K562 (cell line): ENCODE measurements around the gene TSSK2. TPM values are rescaled to one million over a fixed set of nuclear protein-coding genes. Genes with fewer than 3 reads are reported as not detected.

Experiments
- ELF2 ChIP-seq: fragments of 250-450 bp; sonication (Bioruptor Pico); IDR thresholded peaks from 2 replicates; pipeline ENCODE4 v1.5.0; 2021; ENCODE audit warnings: mild to moderate bottlenecking
- ILK ChIP-seq: fragments of 450-650 bp; IDR thresholded peaks from 2 replicates; pipeline ENCODE4 v1.6.1; 2016; ENCODE audit warnings: missing genetic modification characterization, low read depth, mild to moderate bottlenecking, missing compliant biosample characterization, moderate library complexity, borderline replicate concordance
- MCM3 ChIP-seq: fragments of 450-650 bp; IDR thresholded peaks from 2 replicates; pipeline ENCODE4 v1.6.1; 2016
- MCM7 ChIP-seq, 2 experiments: fragments of 450-650 bp; IDR thresholded peaks; 2 replicates each; pipeline ENCODE4 v1.6.1; 2016 to 2018
- MTF1 ChIP-seq: fragments of 250-450 bp; sonication (Bioruptor Pico); IDR thresholded peaks from 2 replicates; pipeline ENCODE4 v1.9.0; 2021; ENCODE audit warnings: moderate library complexity, mild to moderate bottlenecking, inconsistent platforms, borderline replicate concordance
- SAFB ChIP-seq: fragments of 200-400 bp; formaldehyde crosslinking; IDR thresholded peaks from 2 replicates; pipeline ENCODE4 v1.6.1; 2017; ENCODE audit warnings: low read depth, low read length, borderline replicate concordance
- ZNF79 ChIP-seq: fragments of 250-450 bp; sonication (Bioruptor Pico); IDR thresholded peaks from 2 replicates; pipeline ENCODE4 v1.4.0; 2020; ENCODE audit warnings: low read depth, mild to moderate bottlenecking, moderate library complexity
- polyA plus RNA-seq, 8 experiments: library from polyadenylated mRNA; depleted of rRNA in 4 of 8; stranded (reverse) in 5 of 8; unstranded in 3 of 8; fragments of >200 nt; fragmentation: Nextera tagmentation in 2 of 8; fragmentation: Illumina TruSeq in 1 of 8; extraction: Ambion mirVana in 2 of 8; extraction: Trizol in 1 of 8; gene quantifications; 2 replicates each; pipeline versions ENCODE4 v1.2.1 to v1.2.3, GENCODE V29; 2011 to 2014; ENCODE audit warnings: inconsistent platforms in 1 of 8, missing spikeins in 1 of 8
- total RNA-seq, 7 experiments: library from RNA; depleted of rRNA in 6 of 7; stranded (reverse); fragments of >200 nt in 6 of 7; fragmentation: Illumina TruSeq in 2 of 7; extraction: Trizol in 2 of 7; gene quantifications; 2 replicates each; pipeline versions ENCODE4 v1.2.1 to v1.2.3, GENCODE V29; 2011 to 2021; ENCODE audit warnings: low replicate concordance in 1 of 7
- TF ChIP-seq, protein P1 (sequence below): sonication (generic); formaldehyde crosslinking; IDR thresholded peaks from 2 replicates; pipeline ENCODE4 v1.8.1; 2023; ENCODE audit warnings: missing genetic modification reagents, mild to moderate bottlenecking, borderline replicate concordance
- TF ChIP-seq, protein P2 (sequence below): fragments of 450-650 bp; IDR thresholded peaks from 2 replicates; pipeline ENCODE4 v1.6.1; 2016; ENCODE audit warnings: antibody characterized with exemption

Gene TSSK2
- total and polyA plus RNA-seq, 9 of the 15 experiments (the other 6 are each of a cell fraction or from before 2014, with no cell fraction given): 0.04 TPM; not detected in 8

DNA sequence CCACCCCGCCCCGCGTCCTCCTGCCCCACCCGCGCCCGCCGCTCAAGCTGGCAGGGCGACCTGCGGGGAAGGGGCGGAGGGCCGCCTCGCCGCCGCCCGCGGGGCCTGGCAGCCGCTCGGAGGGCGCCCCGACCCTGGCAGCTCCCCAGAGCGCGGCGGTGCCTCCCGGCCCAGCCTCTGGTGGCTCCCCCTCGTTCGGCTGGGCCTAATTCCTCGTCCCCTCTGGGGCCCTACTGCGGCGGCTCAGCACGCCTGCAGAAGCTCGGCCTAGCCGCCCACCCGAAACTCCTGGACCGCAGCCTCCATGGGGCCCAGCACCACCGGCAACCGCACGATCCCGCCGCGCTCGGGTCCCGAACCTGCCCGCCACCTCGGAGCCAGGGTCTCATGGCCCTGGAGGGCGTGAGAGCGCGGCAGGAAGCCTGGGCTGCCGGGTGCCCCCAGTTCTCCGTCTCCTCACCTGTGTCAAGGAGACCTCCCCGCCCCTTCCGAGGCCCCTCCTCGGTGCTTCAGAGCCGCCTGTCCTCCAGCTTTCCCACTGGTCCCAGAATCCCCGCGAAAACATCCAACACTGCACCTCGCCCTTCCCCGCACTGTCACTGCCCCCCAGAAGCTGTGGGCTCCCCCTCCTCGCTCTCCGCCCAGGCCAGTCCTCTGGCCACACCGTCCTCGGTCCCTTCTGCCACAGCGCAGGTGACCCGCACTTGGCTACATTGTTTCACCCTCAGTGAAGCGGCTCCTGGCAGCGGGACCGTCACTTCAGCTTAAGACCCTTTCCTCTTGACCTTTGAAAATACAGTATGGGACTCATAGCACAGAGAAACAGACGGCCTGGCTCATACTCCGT is 19.6 kb downstream of the TSSK2 start (continued):
- TF ChIP-seq ELF2 (CRISPR knock-in tag) (no peak), MCM3 (peak; percentile 71), MTF1 (CRISPR knock-in tag) (no peak), ILK (tag) (no peak), MCM7 (IDR thresholded peaks at IDR 0.05) (peak in 1 of 2 experiments; percentile 82; a peak in 1 of 4 replicates), SAFB (no peak), ZNF79 (CRISPR knock-in tag) (no peak)
- TF ChIP-seq, protein P1, sequence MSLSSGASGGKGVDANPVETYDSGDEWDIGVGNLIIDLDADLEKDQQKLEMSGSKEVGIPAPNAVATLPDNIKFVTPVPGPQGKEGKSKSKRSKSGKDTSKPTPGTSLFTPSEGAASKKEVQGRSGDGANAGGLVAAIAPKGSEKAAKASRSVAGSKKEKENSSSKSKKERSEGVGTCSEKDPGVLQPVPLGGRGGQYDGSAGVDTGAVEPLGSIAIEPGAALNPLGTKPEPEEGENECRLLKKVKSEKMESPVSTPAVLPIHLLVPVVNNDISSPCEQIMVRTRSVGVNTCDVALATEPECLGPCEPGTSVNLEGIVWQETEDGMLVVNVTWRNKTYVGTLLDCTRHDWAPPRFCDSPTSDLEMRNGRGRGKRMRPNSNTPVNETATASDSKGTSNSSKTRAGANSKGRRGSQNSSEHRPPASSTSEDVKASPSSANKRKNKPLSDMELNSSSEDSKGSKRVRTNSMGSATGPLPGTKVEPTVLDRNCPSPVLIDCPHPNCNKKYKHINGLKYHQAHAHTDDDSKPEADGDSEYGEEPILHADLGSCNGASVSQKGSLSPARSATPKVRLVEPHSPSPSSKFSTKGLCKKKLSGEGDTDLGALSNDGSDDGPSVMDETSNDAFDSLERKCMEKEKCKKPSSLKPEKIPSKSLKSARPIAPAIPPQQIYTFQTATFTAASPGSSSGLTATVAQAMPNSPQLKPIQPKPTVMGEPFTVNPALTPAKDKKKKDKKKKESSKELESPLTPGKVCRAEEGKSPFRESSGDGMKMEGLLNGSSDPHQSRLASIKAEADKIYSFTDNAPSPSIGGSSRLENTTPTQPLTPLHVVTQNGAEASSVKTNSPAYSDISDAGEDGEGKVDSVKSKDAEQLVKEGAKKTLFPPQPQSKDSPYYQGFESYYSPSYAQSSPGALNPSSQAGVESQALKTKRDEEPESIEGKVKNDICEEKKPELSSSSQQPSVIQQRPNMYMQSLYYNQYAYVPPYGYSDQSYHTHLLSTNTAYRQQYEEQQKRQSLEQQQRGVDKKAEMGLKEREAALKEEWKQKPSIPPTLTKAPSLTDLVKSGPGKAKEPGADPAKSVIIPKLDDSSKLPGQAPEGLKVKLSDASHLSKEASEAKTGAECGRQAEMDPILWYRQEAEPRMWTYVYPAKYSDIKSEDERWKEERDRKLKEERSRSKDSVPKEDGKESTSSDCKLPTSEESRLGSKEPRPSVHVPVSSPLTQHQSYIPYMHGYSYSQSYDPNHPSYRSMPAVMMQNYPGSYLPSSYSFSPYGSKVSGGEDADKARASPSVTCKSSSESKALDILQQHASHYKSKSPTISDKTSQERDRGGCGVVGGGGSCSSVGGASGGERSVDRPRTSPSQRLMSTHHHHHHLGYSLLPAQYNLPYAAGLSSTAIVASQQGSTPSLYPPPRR (CRISPR knock-in tag): no peak
- TF ChIP-seq, protein P2, sequence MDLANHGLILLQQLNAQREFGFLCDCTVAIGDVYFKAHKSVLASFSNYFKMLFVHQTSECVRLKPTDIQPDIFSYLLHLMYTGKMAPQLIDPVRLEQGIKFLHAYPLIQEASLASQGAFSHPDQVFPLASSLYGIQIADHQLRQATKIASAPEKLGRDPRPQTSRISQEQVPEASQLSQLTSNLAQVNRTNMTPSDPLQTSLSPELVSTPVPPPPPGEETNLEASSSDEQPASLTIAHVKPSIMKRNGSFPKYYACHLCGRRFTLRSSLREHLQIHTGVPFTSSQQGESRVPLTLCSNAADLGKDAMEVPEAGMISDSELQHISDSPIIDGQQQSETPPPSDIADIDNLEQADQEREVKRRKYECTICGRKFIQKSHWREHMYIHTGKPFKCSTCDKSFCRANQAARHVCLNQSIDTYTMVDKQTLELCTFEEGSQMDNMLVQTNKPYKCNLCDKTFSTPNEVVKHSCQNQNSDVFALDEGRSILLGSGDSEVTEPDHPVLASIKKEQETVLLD: no peak
- TF ChIP-seq, all 486 proteins: peak for 6
